HG03196 (cell line): ENCODE measurements around the gene ADGRG1.

Source experiments
- ATAC-seq: cut with Tn5 transposase; IDR thresholded peaks from one replicate; pipeline ENCODE4 v1.9.1; 2021; ENCODE audit not compliant: unreplicated experiment

The ADGRG1 gene

DNA sequence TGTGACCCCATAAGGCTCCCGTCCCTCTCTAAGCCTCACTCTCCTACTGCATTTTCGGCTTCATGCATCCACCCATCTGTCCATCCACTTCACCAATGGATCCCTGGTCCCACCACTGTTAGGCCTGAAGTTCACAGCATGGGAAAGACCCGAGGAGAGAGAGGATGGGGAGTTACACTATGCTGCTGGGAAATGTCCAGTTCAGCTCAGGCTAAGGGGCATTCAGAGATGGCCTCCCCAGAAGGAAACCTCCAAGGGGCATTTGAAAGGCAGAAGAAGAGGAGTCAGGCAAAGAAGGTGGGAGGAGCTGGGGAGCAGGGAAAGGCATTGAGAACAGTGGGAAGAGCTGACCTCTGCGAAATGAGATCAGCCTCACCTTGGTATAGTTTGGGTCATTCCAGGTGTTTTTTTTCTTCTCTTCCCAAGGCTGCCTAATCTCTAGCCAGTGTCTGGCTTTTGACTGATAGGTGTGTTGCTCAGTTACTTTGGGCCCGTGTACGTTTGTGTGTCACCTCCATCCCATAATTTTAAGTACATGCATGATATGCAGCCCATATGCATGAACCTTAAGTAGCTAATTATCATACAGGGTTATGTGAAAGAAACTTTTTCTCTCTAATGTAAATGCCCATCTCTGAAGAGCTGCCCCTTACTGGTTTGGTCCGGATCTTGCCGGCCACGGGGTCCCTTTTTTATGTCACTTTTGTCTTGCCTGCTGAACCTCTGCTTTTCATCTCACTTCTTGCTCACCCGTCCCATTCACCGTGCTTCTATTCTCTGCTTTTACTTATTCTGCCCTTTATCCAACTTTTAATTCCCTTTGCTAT is 54.6 kb downstream of the ADGRG1 start:
- no peak for ATAC-seq

DNA sequence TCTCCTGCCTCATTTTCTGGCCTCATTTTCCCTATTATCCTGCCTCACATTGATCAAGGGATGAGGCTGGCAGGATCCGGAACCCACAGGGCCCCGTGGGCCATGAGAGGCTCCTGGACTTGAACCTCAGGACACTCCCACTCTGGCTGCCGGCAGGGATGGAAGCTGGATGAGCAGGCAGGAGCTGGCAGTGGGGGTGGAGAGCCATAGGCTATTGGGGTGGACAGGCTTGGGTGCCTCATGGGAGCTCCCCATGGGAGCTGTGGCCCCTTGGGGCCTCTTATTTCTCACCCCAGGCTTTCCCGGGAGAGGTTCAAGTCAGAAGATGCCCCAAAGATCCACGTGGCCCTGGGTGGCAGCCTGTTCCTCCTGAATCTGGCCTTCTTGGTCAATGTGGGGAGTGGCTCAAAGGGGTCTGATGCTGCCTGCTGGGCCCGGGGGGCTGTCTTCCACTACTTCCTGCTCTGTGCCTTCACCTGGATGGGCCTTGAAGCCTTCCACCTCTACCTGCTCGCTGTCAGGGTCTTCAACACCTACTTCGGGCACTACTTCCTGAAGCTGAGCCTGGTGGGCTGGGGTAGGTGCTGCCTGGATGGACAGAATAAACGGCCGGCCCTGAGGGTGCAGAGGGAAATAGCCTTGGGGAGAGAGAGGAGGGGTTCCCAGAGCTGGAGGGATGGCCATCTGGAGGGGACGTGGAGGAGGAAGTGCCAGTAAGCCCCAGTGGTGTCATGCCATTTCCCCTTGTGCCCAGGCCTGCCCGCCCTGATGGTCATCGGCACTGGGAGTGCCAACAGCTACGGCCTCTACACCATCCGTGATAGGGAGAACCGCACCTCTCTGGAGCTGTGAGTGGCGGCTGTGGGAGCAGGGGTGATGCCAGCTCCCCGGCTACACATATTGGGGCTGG is 55.5 kb downstream of the ADGRG1 start:
- ATAC-seq: no peak

DNA sequence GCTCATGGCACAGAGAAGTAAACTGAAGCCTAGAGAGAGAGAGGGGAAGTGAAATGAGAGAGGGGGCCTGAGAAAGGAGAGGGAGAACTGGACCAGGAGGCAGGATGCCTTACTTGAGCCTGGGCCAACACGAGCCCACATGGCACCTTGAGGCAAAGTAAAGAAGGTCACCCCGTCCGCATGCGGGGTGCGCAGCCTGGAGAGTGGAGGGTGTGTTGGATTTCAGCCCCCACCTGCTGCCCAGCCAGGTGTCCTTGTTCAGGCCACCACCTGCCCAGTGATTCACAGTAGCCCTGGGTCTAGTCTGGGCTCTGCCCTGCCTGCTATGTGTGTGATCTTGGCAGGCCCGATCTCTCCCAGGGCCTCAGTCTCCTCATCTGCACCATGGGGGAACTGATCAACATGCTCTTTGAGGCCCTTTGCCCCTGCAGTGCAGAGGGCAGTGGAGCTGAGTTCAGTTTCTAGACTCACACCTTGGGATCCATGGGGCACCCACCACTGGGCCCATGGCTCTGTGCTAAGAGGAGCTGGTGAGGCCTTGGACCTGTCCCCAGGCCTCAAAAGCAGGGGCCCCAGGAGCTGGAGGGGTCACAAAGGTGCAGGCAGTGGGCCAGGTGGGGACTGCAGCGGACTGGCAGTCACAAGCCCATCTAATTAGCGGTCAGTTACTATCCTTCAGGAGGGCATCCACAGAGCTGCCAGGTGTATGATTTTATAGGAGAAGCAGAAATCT is 56.4 kb downstream of the ADGRG1 start:
- ATAC-seq: no peak

DNA sequence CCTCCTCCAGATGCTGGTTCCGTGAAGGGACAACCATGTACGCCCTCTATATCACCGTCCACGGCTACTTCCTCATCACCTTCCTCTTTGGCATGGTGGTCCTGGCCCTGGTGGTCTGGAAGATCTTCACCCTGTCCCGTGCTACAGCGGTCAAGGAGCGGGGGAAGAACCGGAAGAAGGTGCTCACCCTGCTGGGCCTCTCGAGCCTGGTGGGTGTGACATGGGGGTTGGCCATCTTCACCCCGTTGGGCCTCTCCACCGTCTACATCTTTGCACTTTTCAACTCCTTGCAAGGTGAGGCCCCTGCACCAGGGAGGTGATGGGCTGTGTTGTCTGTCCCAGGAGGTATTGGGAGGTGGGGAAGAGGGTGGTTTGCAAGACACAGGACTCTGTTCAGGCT is 57.2 kb downstream of the ADGRG1 start:
- ATAC-seq: no peak

DNA sequence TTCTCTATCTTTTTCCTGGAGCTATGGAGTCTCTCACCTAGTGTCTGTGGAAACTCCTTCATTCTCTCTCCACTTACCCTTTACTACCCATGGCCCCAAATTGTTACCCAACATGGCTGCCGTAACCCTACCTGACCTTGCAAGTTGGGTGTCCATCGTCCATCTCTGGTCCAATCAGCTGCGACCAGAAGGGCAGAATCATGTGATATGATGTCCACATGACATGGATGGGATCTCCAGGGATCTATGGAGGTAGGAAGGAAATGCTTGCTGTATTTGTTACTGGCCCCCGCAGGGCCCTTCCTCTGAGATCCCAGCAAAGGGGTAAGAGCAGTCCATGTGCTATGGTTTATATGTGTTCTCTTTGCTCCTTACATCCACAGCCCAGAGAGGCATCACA is 58.1 kb downstream of the ADGRG1 start:
- no peak for ATAC-seq

DNA sequence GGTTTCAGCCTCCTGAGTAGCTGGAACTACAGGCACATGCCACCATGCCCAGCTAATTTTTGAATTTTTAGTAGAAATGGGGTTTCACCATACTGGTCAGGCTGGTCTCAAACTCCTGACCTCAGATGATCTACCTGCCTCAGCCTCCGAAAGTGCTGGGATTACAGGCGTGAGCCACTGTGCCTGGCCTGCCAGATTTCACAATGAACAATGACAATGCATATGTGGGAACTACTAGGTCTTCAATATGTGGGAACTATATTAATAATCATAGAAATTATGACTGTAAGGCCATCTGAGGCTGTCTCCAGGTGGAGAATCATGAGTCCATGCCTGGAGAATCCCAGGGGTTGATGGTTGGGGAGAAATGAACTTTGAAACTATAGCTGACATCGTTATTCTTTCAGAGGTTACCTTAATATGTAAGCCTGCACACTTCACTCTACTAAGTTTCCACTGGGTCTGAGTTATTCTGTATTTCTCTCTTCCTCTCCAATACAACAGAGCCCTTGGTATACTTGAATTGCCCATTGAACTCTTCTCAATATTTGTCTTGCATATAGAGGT is 59.0 kb downstream of the ADGRG1 start:
- ATAC-seq: no peak

DNA sequence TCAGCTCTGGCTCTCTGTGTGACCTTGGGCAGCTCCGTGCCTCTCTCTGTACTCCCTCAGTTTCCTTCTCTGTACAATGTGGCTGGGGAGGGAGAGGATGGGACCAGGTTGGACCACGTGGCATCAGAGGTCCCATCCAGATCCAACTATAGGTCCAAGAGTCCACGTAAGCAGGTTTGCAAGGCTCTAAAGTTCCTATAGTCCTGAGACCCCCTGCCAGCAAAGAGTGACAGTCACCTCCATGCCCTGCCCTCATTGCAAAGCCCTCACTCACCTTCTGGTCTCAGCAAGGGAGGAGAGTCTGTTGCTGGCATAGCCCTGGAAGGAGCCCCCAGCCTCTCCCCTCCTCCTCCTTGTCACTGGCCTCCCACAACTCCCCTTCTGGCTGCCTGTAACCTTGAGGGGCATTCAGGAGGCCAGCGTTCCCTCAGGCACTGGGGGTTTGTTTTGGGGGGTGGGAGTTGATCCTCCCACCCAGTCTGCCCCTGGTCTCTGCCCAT is 60.1 kb downstream of the ADGRG1 start:
- no peak for ATAC-seq

DNA sequence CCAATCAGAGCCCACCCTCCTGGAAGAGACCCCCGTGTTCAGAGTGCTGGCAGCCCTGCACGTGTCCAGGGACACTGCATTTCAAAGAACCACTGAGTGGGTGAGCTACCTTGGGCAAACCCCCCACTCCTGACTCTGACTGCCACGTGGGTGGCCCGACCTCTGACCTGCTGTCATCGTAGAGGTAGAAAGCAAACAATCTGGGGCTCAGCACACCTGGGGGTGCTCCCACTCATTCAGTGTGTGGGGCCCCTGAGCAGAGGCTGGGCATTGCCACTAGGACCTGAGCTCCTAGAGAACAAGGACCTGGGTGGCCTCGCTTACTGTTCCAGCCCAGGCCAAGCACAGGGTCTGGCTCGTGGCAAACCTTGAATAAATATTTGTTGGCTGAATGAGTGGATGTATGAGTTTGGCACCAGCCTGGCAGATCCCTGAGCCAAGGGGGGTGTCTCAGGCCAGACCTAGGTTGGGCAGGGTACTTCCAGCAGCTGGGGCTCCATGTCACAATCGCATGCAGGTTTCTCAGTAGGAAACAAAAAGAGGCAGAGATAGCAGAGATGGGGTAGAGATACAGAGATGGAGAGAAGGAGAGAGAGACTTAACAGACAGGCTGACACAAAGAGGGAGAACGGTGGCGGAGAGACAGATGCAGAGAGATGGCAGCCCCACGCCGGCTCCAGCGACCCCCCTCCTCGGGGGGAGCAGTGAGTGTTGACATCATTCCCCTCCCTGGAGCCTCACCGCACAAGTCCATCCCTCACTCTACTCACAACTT is 60.7 kb downstream of the ADGRG1 start:
- ATAC-seq: no peak

DNA sequence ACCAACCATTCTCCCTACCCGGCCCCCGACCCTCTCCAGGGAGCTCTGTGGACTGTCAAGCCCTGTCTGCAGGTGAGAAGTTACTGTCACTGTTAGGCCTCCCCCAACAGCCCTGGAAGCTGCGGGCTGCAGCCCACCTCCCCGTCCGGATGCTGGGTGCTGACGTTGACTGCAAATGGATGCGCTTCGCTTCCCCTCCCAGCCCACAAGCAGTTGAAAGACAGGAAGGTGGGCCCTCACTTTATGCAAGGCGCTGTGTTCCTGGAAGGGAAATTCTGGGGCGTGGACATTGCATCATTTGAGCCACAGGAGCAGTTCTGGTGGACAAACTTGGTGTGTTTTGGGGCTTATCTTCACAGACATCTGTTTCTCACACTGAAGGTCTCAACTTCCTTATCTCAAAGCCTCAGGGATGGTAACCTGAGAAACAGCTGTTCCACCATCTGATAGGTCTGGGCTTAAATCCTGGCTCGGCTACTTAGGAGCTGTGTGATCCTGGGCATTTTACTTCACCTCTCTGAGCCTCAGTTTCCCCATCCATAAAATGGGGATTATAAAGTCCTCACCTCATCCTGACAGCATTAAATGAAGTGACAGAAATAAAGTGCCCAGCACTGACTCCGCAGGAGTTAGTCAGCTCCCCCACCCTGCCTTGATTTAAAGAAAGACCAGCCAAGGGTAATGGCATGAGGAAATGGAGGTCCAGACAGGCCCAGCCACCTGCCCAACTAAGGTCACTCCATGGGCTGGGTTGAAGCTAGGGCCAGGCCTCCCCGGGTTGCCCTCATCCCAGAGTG is 61.5 kb downstream of the ADGRG1 start:
- no peak for ATAC-seq

DNA sequence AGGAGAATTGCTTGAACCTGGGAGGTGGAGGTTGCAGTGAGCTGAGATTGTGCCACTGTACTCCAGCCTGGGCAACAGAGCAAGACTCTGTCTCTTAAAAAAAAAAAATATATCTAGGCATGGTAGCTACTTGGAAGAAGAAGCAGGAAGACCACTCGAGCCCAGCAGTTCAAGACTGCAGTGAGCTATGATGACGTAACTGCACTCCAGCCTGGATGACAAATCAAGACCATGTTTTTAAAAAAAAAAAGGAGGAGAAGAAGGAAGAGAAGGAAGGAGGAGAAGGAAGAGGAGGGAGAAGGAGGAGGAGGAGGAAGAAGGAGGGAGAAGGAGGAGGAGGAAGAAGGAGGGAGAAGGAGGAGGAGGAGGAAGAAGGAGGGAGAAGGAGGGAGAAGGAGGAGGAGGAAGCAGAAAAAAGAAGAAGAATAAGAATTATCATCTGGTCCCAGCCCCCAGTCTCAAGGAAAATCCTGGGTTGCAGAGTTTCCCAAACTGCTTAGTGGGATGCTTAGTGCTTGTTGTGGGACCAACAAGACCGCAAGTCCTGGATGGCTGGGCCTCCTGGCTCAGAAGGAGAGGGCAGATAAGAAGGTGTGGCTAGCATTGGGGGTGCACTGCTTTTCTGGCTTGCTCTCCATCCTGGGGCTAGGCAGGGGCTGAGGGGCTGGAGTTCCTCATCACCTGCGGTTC is 62.5 kb downstream of the ADGRG1 start:
- ATAC-seq: no peak

DNA sequence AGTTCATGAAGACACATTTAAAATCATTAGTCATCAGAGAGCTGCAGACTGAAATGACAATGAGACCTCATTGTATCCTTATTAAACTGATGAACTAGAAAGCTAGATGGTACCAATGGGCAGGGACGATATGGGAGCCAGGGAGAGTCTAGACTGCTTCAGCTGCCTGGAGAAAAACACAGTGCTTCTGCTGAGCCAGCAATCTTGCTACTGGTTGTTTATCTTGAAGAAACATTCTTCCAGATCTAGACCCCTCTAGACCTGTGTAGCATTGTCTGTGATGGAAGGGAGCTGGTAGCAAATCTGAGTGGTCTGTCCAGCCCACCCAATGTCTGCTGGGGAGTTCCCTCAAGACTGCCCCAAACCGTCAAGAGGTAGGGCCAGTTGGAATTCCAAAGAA is 64.2 kb downstream of the ADGRG1 start:
- no peak for ATAC-seq

DNA sequence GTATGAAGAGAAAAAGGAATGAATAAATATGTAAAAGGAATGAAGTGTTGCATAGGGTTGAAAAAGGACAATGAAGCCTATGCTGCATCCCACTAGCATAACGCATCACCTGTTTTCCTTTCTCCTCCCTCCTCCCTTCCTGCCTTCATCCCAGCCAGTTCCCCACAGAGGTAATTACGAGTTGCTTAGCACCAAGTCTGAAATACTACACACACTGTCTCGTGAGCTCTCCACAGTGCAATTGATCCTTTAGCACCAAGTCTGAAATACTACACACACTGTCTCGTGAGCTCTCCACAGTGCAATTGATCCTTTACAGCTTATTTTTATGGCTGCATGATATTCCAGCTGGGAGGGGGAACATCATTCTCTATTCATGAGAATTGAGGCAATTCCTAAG is 65.1 kb downstream of the ADGRG1 start:
- no peak for ATAC-seq

DNA sequence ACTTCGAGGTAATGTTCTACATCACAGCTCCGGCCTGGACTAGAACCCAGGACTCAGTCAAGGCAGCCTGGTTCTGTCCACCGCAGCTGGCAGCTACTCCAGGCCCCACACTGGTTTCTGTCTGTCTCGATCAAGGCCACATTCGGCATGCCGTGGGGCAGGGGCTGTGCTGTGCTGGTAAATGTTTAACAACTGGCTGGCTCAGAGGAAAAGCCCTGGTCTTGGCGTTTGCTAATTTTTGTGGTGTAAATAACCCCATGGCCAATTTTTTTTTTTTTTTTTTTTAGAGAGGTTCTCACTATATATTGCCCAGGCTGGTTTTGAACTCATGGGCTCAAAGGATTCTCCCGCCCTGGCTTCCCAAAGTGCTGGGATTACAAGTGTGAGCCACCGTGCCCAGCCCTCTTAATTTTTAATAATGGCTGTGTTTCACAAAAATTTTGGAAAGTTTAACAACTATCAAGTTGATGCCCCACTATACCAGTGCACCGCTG is 65.8 kb downstream of the ADGRG1 start:
- no peak for ATAC-seq

DNA sequence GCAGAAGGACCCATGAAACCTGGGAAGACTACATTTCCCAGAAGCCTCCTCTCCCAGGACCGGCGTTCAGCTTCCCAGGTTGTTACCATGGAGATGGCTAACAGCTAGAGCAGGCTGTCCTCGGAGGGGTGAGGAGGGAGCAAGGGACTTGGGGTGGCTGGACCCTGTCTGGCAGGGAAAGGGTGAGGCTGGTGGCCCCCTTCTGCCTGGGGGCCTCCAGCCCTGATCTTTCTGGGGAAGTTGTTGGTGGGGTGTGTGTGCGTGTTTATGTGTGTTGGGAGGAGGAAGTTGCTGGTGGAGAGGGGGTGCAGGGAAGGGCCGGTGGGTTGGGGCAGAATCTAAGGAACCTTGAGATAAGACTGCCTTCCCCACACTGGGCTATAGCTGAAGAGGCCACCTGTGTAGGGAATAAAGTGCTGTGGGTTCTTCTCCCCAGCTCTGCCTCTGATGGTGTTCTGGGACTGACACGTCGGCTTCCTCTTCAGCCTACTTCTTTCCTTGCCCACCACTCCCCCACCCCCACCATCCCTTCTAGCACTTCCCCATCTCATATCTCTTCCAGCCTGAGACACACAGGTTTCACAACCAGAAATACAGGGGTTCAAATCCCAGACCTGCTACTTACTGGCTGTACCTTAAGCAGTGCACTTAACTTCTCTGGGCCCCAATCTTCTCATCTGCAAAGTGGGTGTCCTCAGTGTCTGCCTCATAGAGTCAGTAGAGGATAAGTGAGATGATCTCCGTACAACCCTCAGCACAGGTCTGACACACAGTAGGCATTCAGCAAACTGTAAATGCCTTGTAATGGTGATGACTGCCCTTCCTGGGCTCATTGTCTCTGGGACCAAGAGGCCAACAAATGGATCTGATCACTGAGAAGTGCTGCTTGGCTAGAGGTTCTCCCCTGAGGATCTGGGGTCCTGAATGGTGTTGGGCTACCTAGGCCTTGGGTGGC is 66.6 kb downstream of the ADGRG1 start, which contains the start of gene DRC7:
TSS of gene DRC7 (plus strand) at position 82 of the 955 bp plus-strand sequence. CDS start 3,144 bp downstream, outside the sequence.
- no peak for ATAC-seq

DNA sequence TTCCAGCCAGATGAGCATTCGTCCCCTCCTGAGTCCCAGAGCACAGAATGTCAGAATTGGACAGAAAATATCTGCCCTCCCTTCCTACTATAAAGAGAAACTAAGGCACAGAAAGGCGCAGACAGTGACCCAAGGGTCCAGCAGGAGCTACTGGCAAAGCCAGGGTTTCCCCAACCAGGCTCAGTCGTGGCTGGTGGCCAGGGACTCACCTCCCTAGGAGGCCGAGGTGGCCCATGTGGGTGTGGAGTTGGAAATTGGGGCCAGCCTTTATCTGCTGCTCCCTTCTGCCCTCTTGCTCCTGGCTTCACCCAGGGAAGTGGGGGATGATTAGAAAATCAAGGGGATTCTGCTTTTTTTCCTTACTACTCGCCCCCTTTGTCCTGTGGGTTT is 67.2 kb downstream of the ADGRG1 start:
- ATAC-seq: no peak

DNA sequence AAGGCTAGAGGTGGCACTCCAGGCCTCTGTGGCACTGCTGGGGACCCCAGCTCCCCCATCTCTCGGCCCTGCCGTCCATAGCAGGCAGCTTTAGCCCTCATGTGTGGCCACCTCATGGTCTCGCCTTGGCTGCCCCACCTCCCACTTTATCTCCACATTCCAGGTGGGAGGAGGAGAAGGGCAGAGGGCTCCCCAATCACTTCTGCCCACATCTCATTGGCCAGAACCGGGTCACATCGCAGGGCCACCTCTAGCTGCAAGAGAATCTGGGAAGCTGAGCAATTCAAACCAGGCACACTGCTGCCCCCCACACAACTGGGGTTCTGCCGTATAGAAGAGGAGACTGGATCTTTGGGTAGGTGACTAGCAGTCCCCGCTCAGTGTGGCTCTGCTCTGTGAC is 67.8 kb downstream of the ADGRG1 start:
- no peak for ATAC-seq

DNA sequence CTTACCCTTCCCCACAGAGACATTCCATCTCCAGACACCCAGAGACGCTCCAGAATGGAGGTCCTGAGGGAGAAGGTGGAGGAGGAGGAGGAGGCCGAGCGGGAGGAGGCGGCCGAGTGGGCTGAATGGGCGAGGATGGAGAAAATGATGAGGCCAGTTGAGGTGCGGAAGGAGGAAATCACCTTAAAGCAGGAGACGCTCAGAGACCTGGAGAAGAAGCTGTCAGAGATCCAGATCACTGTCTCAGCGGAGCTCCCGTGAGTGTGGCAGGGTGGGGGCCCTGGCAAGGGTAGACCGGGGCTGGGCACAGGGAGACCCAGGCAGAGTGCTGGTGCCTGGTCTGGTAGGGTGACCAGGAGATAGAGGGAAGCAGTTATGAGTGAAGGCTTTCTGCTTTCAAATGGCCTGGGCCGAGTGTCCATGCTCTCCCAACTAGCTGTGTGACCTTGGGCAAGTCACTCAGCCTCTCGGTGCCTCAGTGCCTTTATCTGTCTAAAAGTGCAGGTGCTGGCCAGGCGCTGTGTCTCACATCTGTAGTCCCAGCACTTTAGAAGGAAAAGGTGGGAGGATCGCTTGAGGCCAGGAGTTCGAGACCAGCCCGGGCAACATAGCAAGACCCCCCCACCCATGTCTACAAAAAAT is 69.6 kb downstream of the ADGRG1 start:
- no peak for ATAC-seq
